ENCODE results near the gene LLGL2.
A peak's percentile ranks its signal among the peaks of the same experiment; 100 is the strongest.

LLGL2 gene

DNA sequence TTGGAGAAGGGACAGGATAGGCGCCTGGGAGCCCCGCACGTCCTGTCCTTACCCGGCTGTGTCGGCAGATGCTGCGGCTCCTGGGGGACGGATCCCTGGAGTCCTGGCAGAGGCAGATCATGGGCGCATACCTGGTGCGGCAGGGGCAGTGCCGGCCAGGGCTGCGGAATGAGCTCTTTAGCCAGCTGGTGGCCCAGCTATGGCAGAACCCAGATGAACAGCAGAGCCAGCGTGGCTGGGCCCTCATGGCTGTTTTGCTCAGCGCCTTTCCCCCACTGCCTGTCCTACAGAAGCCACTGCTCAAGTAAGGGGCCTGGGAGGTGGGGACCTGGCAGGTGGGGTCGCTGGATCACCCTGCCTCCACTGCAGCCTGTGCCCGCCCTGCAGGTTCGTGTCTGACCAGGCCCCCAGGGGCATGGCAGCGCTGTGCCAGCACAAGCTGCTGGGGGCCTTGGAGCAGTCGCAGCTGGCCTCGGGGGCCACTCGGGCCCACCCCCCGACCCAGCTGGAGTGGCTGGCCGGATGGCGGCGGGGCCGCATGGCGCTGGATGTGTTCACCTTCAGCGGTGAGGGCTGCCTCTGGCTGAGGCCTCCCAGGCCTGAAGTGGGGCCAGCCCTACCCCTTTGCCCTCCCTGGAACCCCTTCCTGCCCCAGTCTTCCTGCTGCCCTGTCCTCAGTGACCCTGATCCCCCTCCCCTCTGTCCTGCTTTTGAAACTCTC lies 87.6 kb downstream of the LLGL2 start:
- no peak for DNase-seq (ENCODE audit: low spot score)

DNA sequence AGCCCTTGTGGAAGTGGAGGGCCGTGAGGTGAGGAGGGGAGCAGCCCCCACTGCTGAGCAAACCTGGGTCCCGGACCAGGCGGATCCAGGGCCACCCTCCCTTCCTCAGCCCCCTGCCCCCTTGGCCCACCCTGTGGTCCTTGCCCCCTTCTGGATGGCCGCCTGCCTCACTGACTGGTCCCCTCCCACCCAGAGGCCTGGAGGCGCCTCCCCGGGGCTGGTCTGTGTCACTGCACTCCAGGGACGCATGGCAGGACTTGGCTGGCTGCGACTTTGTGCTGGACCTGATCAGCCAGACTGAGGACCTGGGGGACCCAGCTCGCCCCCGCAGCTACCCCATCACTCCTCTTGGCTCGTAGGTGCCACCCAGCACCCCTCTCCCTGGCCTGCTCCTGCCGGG lies 88.5 kb downstream of the LLGL2 start:
- DNase-seq (ENCODE audit: low spot score), result peak; percentile 86

DNA sequence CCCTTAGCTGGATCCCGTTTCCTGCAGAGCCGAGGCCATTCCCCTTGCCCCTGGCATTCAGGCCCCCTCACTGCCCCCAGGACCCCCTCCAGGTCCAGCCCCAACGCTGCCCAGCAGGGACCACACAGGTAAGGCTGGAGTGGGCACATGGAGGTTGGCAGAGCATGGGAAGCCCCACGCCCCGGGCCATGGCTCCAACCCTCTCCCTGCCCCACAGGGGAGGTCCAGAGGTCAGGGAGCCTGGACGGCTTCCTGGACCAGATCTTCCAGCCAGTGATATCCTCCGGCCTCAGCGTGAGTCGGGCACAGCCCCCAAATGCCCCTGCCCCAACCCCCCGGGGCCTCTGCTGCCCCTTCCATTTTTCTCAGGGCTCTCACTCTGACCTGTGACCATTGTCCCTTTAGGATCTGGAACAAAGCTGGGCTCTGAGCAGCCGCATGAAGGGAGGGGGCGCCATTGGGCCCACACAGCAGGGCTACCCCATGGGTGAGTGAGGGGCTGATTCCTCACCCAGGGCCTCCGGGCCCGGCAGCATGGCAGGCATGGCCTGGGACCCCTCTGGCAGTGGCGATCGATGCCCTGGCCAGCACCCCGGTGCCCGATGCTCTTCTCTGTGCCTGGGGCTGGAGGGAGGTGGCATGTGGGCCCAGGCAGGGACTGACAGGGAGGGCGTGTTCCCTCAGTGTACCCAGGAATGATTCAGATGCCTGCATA lies 89.2 kb downstream of the LLGL2 start:
- no peak for DNase-seq (ENCODE audit: low spot score)

DNA sequence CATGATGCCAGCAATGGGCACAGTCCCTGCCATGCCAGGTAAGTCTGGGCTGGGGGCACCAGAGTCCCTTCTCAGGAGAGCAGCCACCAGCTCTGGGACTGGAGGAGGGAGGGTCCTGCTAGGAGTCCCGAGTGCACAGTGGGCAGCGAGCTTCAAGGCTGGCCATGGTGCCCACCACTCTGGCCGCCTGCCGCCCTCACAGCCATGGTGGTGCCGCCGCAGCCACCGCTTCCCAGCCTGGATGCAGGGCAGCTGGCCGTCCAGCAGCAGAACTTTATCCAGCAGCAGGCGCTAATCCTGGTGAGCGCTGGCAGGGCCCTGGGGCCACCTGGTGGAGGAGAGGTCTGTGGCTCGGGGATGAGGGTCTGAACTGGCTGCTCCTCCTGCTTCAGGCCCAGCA lies 89.8 kb downstream of the LLGL2 start:
- no peak for DNase-seq (ENCODE audit: low spot score)

DNA sequence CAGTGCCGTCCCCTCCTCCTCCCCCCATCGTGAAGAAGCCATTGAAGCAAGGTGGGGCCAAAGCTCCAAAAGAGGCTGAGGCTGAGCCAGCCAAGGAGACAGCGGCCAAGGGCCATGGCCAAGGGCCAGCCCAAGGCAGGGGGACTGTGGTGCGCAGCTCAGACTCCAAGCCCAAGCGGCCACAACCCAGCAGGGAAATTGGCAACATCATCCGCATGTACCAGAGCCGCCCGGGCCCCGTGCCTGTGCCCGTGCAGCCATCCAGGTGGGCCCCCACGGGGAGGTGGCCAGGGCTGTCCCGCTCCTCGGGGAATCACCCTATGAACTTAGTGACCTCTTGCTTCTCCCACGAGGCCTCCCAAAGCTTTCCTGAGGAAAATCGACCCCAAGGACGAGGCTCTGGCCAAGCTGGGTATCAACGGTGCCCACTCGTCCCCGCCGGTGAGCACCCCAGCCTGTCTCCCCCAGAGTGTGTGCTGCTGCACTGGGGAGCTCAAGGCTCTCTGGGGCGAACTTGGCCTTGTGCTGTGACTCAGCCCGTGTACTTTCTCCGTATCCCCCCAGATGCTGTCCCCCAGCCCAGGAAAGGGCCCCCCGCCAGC lies 91.1 kb downstream of the LLGL2 start:
- no peak for DNase-seq (ENCODE audit: low spot score)

DNA sequence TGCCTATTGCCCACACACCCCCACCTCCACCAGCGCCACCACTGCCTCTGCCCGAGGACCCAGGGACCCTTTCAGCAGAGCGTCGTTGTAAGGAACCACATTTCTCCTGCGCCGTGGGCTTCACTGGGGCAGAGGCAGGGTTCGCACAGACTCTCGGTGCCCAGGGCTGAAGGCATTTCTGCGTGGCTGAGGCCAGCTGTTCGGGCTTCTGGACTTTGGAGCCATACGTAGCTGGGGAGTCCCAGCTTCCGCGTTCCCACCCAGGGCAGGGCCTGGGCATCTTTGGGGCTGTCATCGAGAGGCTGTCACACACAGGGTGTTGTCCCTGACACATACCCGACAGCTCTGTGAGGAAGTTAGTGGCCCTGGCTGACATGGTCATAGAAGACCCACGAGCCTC lies 91.7 kb downstream of the LLGL2 start:
- DNase-seq (ENCODE audit: low spot score), result no peak

DNA sequence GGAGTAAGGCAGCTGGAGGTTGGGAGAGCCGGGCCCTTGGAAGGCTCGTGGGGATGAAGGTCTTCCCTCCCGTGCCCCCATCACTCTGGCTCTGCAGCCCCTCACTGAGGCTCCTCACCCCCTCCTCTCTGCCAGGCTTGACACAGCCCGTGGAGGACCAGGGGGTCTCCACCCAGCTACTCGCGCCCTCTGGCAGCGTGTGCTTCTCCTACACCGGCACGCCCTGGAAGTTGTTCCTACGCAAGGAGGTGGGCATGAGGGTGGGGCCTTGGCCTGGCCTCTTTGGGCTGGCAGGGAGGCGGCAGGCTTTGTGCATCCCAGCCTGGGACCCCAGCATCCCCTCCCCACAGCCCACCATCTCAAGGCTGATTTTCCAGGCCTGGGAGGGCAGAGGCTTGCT lies 92.2 kb downstream of the LLGL2 start:
- no peak for DNase-seq (ENCODE audit: low spot score)

DNA sequence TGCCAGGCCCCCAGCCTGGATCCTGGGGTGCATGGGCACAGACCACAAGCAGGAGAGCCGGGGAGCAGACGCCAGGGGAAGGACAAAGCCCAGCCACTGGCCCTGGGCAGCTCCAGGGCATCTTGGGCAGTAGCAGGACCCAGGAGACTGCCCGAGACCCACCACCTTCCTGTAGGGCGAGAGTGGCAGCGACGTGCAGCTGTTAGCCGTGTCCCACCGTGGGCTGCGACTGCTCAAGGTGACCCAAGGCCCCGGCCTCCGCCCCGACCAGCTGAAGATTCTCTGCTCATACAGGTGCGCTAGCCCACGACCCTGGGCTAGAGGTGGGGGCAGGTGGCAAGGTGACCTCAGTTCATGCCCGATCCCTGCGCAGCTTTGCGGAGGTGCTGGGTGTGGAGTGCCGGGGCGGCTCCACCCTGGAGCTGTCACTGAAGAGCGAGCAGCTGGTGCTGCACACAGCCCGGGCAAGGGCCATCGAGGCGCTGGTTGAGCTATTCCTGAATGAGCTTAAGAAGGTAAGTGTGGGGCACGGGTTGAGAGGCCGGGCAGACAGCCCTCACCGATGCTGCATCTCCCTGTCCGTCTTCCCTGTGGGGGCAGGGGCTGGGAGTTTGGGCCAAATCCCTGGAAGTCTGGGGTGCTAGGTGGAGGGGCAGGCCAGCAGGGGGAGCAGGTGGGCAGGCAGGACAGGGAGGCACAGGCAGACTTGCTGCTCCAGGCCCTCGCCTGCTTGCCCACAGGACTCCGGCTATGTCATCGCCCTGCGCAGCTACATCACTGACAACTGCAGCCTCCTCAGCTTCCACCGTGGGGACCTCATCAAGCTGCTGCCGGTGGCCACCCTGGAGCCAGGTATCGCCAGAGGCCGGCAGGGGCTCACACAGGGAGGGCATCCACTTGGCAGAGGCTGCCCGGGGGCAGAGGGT lies 94.3 kb downstream of the LLGL2 start:
- peak; percentile 88 for DNase-seq (ENCODE audit: low spot score)

DNA sequence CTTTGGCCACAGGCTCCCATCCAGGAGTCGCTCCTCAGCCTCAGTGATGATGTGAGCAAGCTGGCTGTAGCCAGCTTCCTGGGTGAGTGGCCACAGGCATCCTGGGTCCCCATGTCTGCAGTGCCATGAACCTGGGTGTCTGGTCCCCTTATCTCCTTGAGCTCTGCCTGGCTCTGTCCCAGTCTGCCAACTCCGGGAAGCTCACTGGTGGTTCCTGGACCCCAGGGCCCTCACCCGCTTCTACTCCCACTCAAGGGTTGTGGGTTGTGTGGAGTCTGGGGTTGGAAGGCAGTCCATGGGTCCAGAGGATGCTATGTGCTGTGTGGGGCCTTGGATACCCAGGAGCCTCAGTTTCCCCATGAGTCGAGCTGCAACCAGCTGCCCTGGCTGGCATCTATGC lies 96.0 kb downstream of the LLGL2 start:
- no peak for DNase-seq (ENCODE audit: low spot score)

DNA sequence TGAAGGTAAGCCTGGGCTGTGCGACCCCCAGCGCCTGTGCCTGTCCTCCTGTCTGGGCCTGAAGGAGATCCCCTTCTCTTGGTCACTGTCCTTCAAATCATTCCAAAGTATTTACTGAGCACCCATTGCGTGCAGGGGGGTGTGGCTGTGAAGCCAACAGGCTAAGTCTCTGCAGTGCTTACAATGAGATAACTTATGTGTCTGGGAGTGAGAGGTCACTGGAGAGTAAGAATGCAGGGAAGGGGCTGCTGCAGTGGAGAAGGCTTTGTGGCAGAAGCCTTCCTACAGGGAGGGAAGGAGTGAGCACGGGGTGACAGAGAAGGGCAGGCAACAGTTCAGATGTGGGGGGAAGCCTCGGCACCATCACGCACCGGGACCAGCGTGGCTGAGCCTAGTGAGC lies 96.6 kb downstream of the LLGL2 start:
- no peak for DNase-seq (ENCODE audit: low spot score)

DNA sequence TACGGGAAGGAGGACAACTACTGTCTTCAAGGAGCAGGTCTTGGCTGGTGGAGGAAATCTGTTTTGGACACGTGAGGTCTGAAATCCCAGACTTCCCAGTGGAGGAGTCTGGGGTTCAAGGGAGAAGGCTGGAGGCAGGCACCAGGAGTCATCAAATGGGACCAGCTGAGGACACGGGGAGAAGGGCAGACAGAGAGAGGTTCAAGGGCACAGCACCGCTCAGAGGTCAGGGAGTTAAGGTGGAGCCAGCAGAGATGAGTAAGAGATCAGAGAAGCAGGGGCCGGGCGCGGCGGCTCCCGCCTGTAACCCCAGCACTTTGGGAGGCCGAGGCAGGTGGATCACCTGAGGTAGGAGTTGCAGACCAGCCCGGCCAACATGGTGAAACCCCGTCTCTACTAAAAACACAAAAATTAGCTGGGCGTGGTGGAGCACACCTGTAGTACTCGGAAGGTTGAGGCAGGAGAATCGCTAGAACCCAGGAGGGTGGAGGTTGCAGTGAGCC lies 97.3 kb downstream of the LLGL2 start:
- no peak for DNase-seq (ENCODE audit: low spot score)

DNA sequence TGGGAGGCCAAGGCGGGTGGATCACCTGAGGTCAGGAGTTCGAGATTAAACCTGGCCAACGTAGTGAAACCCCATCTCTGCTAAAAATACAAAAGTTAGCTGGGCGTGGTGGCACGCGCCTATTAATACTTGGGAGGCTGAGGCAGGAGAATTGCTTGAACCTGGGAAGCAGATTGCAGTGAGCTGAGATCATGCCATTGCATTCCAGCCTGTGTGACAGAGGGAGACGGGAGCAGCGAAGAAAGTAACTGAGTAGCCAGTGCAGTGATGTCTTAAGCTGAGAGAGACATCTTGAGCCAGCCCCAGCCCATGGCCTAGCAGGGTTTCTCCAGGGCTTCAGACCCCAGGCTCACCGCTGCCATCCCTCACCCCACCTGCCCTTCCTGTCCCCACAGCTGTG lies 97.9 kb downstream of the LLGL2 start:
- no peak for DNase-seq (ENCODE audit: low spot score)

DNA sequence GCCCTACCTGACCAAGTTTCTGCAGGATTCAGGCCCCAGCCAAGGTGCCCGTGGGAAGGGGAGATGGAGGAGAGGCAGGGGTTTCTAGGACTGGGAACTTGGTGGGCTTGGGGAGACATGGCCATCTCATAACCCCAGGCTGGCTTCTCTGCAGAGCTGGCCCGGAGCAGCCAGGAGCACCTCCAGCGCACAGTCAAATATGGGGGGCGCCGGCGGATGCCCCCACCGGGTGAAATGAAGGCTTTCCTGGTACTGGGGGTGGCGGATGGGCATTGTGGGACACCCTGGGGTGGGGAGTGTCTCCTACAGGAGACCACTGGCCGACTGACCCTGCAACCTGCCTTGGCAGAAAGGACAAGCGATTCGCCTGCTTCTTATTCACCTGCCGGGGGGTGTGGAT lies 98.5 kb downstream of the LLGL2 start:
- no peak for DNase-seq (ENCODE audit: low spot score)
